IPS DF 19.7 (cell line): ENCODE measurements around the gene PARL.
A peak's percentile ranks its signal among the peaks of the same experiment; 100 is the strongest.

Source experiments
- DNase-seq: peaks from one replicate; pipeline ENCODE4 v3.0.0-alpha.2; 2013; ENCODE audit warnings: low read depth, low spot score

The PARL gene

GRCh38 chr3:183884427-183885296 is at the start of gene PARL:
PARL (minus strand) TSS chr3:183884880; CDS start chr3:183884846, 34 bp downstream.
- DNase-seq, result peak; percentile 65

GRCh38 chr3:183933160-183933559 is 48.5 kb upstream of the PARL start:
- DNase-seq, result no peak

- DNase-seq, result no peak
Observed at GRCh38 chr3:183931881-183932280, 47.2 kb upstream of the PARL start.

GRCh38 chr3:183930086-183930485 is 45.4 kb upstream of the PARL start:
- no peak for DNase-seq

- DNase-seq, result no peak
Observed at GRCh38 chr3:183927059-183927458, 42.4 kb upstream of the PARL start.

GRCh38 chr3:183924956-183925355 is 40.3 kb upstream of the PARL start:
- DNase-seq, result no peak

- DNase-seq, result no peak
Observed at GRCh38 chr3:183924543-183924942, 39.9 kb upstream of the PARL start.

- DNase-seq, result no peak
Observed at GRCh38 chr3:183922421-183922820, 37.7 kb upstream of the PARL start.

- DNase-seq, result no peak
Observed at GRCh38 chr3:183921096-183921495, 36.4 kb upstream of the PARL start.

- no peak for DNase-seq
Observed at GRCh38 chr3:183920416-183920815, 35.7 kb upstream of the PARL start.

- no peak for DNase-seq
Observed at GRCh38 chr3:183918178-183918577, 33.5 kb upstream of the PARL start.

GRCh38 chr3:183917776-183918175 is 33.1 kb upstream of the PARL start:
- no peak for DNase-seq

- no peak for DNase-seq
Observed at GRCh38 chr3:183914856-183915255, 30.2 kb upstream of the PARL start.

- no peak for DNase-seq
Observed at GRCh38 chr3:183913580-183913920, 28.9 kb upstream of the PARL start.

GRCh38 chr3:183912895-183913579 is 28.4 kb upstream of the PARL start:
- no peak for DNase-seq

- no peak for DNase-seq
Observed at GRCh38 chr3:183911763-183912506, 27.3 kb upstream of the PARL start.

GRCh38 chr3:183911087-183911486 is 26.4 kb upstream of the PARL start:
- DNase-seq, result no peak

- no peak for DNase-seq
Observed at GRCh38 chr3:183909030-183909600, 24.4 kb upstream of the PARL start.

- DNase-seq, result no peak
Observed at GRCh38 chr3:183907911-183908331, 23.2 kb upstream of the PARL start.

- DNase-seq, result no peak
Observed at GRCh38 chr3:183907176-183907575, 22.5 kb upstream of the PARL start.

GRCh38 chr3:183906234-183906921 is 21.7 kb upstream of the PARL start:
- DNase-seq, result no peak
